Measurements from ENCODE around the gene TLE6. TPM values are rescaled to one million over a fixed set of nuclear protein-coding genes. Genes with fewer than 3 reads are reported as not detected.

TLE6 gene
- total RNA-seq, 1 donor from 2014 or later, result 0.93 TPM

GRCh38 chr19:3001235-3001800 is 24.0 kb downstream of the TLE6 start:
- no peaks in the 10 kb centered on the region for H3K27me3 Mint-ChIP-seq
- no peaks in the 10 kb centered on the region for H3K36me3 Mint-ChIP-seq (ENCODE audit: low read depth)
- POLR2A ChIA-PET, result no interaction called here
- H3K9me3 Mint-ChIP-seq, result no peaks in the 10 kb centered on the region
- no peak for DNase-seq
- H3K27ac Mint-ChIP-seq, result no peak overlapping the region
- CTCF ChIA-PET, result no interaction called here
- ATAC-seq (ENCODE audit: low read depth), result no peak
- intact Hi-C loops (cut with micrococcal nuclease), result no loop called here
- no peaks in the 10 kb centered on the region for H3K4me1 Mint-ChIP-seq
- no peak for TF ChIP-seq CTCF (IDR thresholded peaks at IDR 0.05)
- no peak overlapping the region for H3K4me3 Mint-ChIP-seq

DNA sequence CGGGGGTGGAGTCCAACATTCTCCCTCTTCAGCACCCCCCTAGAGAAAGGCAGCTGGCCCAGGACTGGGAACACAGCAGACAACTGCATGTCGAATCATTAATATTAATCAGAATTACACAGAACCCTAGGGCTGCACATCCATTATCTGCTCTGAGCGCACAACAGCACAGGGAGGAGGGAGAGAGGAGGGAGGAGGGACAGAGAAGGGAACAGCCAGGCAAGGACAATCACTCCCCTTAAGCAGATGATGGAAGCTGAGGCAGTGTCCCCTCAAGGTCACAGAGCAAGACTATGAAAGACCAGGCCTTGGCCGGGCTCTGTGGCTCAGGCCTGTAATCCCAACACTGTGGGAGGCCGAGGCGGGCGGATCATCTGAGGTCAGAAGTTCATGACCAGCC is 25.7 kb downstream of the TLE6 start:
- CTCF ChIA-PET, result no interaction called here

DNA sequence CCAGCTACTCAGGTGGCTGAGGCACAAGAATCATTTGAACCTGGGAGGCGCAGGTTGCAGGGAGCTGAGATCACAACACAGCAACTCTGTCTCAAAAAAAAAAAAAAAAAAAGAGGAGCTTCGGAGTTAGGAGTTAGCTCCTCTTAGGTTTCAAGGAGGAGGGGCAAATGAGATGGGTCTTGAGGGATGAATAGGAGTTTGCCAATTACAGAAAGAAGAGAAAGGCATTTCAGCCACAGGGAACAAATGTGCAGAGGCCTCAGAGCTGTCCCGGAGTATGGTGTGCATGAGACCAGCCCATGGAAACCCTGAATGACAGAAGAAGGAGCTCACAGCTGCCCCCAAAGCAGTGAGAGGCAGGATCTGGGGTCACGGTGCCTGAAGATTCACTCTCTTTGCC is 27.2 kb downstream of the TLE6 start:
- ChIA-PET POLR2A (interaction anchor here (0.7 kb wide), 2 partner anchors 113 to 376 kb away, joined by 3 to 12 read pairs; no protein-coding TSS in a partner anchor), CTCF (no interaction called here)
- ATAC-seq (ENCODE audit: low read depth) (no peak), DNase-seq (no peak)
- H3K9me3 Mint-ChIP-seq, result no peaks in the 10 kb centered on the region
- no peaks in the 10 kb centered on the region for H3K4me1 Mint-ChIP-seq
- peaks cover 4% of the 10 kb centered on the region for H3K27me3 Mint-ChIP-seq
- no peak overlapping the region for H3K27ac Mint-ChIP-seq
- intact Hi-C loops (cut with micrococcal nuclease), result no loop called here
- H3K36me3 Mint-ChIP-seq (ENCODE audit: low read depth), result no peaks in the 10 kb centered on the region
- no peak for TF ChIP-seq CTCF (IDR thresholded peaks at IDR 0.05)
- H3K4me3 Mint-ChIP-seq, result no peak overlapping the region

More for the DNA sequence above, 25.7 kb downstream of the TLE6 start:
- DNase-seq (no peak), ATAC-seq (ENCODE audit: low read depth) (no peak)
- Mint-ChIP-seq H3K9me3 (no peaks in the 10 kb centered on the region), H3K27me3 (no peaks in the 10 kb centered on the region), H3K4me3 (no peak overlapping the region), H3K4me1 (no peaks in the 10 kb centered on the region), H3K27ac (no peak overlapping the region), H3K36me3 (ENCODE audit: low read depth) (no peaks in the 10 kb centered on the region)
- POLR2A ChIA-PET, result no interaction called here
- intact Hi-C loops (cut with micrococcal nuclease), result no loop called here
- no peak for TF ChIP-seq CTCF (IDR thresholded peaks at IDR 0.05)

DNA sequence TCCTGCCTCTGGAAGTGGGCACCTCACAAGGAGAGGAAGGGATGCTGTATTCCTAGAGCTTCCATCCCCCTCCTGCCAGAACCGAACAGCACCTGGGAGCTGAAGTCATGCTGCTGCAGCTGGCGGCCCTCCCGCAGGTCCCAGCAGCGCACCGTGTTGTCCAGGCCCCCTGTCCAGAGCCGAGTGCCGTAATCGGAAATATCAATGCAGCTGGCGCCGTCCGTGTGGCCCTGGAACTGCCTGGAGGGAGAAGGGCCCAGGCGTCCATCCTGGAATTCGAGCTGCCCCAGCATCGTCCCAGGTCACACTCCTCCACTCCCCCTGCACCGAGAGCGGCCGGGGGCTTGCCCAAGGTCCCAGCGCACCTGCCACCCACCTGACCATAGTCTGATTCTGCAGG is 28.0 kb downstream of the TLE6 start:
- DNase-seq (no peak), ATAC-seq (ENCODE audit: low read depth) (no peak)
- ChIA-PET CTCF (no interaction called here), POLR2A (no interaction called here)
- Mint-ChIP-seq H3K4me1 (no peaks in the 10 kb centered on the region), H3K36me3 (ENCODE audit: low read depth) (no peaks in the 10 kb centered on the region), H3K9me3 (no peaks in the 10 kb centered on the region), H3K4me3 (no peak overlapping the region), H3K27ac (no peak overlapping the region), H3K27me3 (peaks cover 4% of the 10 kb centered on the region)
- TF ChIP-seq CTCF (IDR thresholded peaks at IDR 0.05), result no peak
- intact Hi-C loops (cut with micrococcal nuclease), result no loop called here

DNA sequence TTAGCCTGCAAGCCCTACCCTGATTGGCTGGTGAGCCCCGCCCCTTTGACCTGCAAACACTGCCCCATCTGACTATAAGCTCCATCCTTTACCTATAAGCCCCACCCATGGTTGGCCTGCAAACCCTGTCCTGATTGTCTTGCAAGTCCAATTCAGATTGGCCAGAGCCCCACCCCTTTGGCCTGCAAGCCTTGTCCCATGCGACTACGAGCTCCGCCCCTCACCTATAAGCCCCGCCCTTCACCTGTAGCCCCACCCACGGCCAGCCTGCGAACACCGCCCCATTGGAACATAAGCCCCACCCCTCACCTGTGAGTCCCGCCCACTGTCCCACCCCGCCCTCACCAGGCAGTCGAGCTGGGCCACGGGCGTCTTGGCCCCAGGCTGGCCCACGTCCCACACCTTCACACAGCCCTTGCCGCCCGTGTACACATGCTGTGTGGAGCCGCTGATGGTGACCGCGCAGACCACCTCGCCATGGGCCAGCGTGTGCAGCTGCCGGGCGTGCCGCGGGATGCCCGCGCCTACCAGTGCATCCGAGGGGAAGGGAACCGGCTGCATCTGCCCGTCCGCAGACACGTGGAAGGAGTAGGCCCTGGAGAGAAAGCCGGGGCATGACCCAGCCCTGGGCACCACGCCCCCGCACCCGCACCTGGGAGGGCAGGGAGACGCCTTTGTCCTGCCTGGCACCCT is 28.9 kb downstream of the TLE6 start:
- DNase-seq (no peak), ATAC-seq (ENCODE audit: low read depth) (no peak)
- Mint-ChIP-seq H3K9me3 (no peaks in the 10 kb centered on the region), H3K27me3 (peaks cover 4% of the 10 kb centered on the region), H3K36me3 (ENCODE audit: low read depth) (no peaks in the 10 kb centered on the region), H3K27ac (no peak overlapping the region), H3K4me1 (no peaks in the 10 kb centered on the region), H3K4me3 (no peak overlapping the region)
- ChIA-PET POLR2A (no interaction called here), CTCF (no interaction called here)
- no peak for TF ChIP-seq CTCF (IDR thresholded peaks at IDR 0.05)
- intact Hi-C loops (cut with micrococcal nuclease), result no loop called here
